OCI-LY1 (cell line): ENCODE data around the gene LRIG1.

ENCODE experiments used
- H2AFZ ChIP-seq: fragments of 200-600 bp; sonication (generic), shearing (Covaris generic); 2 replicates; pipeline ENCODE4 v1.6.0; 2014; ENCODE audit warnings: antibody characterized with exemption, mild to moderate bottlenecking, low read length
- H3F3A ChIP-seq: fragments of 200-600 bp; sonication (generic), shearing (Covaris generic); 2 replicates; pipeline ENCODE4 v1.6.0; 2014; ENCODE audit warnings: mild to moderate bottlenecking, antibody characterized with exemption, low read length, moderate library complexity; ENCODE audit not compliant: insufficient read depth
- H3K27ac ChIP-seq: fragments of 200-600 bp; sonication (generic); 2 replicates; pipeline ENCODE4 v1.5.1; 2014; ENCODE audit warnings: low read length, mixed run types, mild to moderate bottlenecking, low read depth; ENCODE audit not compliant: poor library complexity, severe bottlenecking
- H3K27me3 ChIP-seq: fragments of 200-600 bp; sonication (generic); 2 replicates; pipeline ENCODE4 v1.6.0; 2014; ENCODE audit warnings: antibody characterized with exemption, mild to moderate bottlenecking, low read length, moderate library complexity; ENCODE audit not compliant: insufficient read depth
- H3K36me3 ChIP-seq: fragments of 200-600 bp; sonication (generic); 2 replicates; pipeline ENCODE4 v1.6.1; 2014; ENCODE audit warnings: mild to moderate bottlenecking, antibody characterized with exemption, low read length, moderate library complexity, mixed read lengths; ENCODE audit not compliant: insufficient read depth
- H3K4me1 ChIP-seq: fragments of 200-600 bp; sonication (generic); 2 replicates; pipeline ENCODE4 v1.5.1; 2014; ENCODE audit warnings: mild to moderate bottlenecking, low read length, moderate library complexity; ENCODE audit not compliant: insufficient read depth, severe bottlenecking
- H3K4me2 ChIP-seq: fragments of 200-600 bp; sonication (generic), shearing (Covaris generic); 2 replicates; pipeline ENCODE4 v1.6.1; 2014; ENCODE audit warnings: low read length
- H3K4me3 ChIP-seq: fragments of 200-600 bp; sonication (generic); 2 replicates; pipeline ENCODE4 v1.5.1; 2014; ENCODE audit warnings: low read length, low read depth, mild to moderate bottlenecking, mixed read lengths; ENCODE audit not compliant: poor library complexity, severe bottlenecking
- H3K79me2 ChIP-seq: fragments of 200-600 bp; shearing (Covaris generic); 2 replicates; pipeline ENCODE4 v1.6.1; 2016; ENCODE audit warnings: mixed run types, low read length, mixed read lengths; ENCODE audit not compliant: insufficient read depth
- H3K9ac ChIP-seq: fragments of 200-600 bp; sonication (generic), shearing (Covaris generic); 2 replicates; pipeline ENCODE4 v1.6.1; 2014; ENCODE audit warnings: mild to moderate bottlenecking, low read length, mixed read lengths
- H3K9me2 ChIP-seq: fragments of 200-600 bp; sonication (generic), shearing (Covaris generic); 2 replicates; pipeline ENCODE4 v1.6.1; 2014; ENCODE audit warnings: low read depth, mild to moderate bottlenecking, low read length, mixed read lengths
- H3K9me3 ChIP-seq: fragments of 200-600 bp; shearing (Covaris generic); 2 replicates; pipeline ENCODE4 v1.6.1; 2014; ENCODE audit warnings: low read length, mixed read lengths
- H4K20me1 ChIP-seq: fragments of 200-600 bp; sonication (generic), shearing (Covaris generic); 2 replicates; pipeline ENCODE4 v1.6.0; 2016; ENCODE audit warnings: mild to moderate bottlenecking, low read length; ENCODE audit not compliant: insufficient read depth
- EZH2 ChIP-seq: fragments of 200-600 bp; sonication (generic), shearing (Covaris generic); IDR thresholded peaks from 2 replicates; pipeline ENCODE4 v1.8.0; 2017; ENCODE audit warnings: borderline replicate concordance, mixed run types, mild to moderate bottlenecking, antibody characterized with exemption, low read length, moderate library complexity, mixed read lengths
- TF ChIP-seq, protein P1 (sequence below): fragments of 200-600 bp; sonication (generic), shearing (Covaris generic); IDR thresholded peaks from 2 replicates; pipeline ENCODE4 v1.5.1; 2017; ENCODE audit warnings: mild to moderate bottlenecking, antibody characterized with exemption, low read length, moderate library complexity, mixed read lengths

Gene LRIG1

DNA sequence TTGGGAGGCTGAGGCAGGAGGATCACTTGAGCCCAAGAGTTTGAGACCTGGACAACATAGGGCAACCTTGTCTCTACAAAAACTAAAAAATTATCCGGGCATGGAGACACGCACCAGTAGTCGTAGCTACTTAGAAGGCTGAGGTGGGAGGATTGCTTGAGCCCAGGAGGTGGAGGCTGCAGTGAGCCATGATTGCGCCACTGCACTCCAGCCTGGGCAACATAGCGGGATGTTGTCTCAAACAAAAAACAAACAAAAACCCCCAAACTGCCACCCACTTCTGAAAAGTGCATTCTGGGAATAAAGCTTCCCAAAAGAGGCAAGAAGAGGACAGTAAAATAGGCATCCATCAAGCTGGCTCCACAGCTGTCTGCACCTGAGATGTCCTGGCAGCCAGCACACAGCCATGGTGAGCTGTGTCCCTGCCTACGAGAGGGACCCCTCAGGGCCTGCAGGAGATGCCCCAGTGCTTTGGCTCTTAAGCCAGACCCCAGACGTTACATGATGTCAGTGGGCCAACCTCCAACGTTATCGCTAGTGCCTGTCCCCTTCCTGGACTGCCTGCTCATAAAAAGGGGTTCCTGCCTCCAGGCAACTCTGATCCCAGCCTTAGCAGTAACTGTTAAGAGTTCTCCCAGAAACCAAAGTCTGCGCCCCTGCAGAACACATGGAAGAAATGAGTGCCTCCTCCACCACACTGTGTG lies 101.1 kb downstream of the LRIG1 start:
- TF ChIP-seq, protein P1, sequence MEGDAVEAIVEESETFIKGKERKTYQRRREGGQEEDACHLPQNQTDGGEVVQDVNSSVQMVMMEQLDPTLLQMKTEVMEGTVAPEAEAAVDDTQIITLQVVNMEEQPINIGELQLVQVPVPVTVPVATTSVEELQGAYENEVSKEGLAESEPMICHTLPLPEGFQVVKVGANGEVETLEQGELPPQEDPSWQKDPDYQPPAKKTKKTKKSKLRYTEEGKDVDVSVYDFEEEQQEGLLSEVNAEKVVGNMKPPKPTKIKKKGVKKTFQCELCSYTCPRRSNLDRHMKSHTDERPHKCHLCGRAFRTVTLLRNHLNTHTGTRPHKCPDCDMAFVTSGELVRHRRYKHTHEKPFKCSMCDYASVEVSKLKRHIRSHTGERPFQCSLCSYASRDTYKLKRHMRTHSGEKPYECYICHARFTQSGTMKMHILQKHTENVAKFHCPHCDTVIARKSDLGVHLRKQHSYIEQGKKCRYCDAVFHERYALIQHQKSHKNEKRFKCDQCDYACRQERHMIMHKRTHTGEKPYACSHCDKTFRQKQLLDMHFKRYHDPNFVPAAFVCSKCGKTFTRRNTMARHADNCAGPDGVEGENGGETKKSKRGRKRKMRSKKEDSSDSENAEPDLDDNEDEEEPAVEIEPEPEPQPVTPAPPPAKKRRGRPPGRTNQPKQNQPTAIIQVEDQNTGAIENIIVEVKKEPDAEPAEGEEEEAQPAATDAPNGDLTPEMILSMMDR = no peak
- TF ChIP-seq EZH2 = no peak
- Histone ChIP-seq H3F3A (no peaks in the 10 kb centered on the region), H3K9me3 (no peaks in the 10 kb centered on the region), H3K27ac (no peak overlapping the region), H3K36me3 (no peaks in the 10 kb centered on the region), H3K4me3 (no peak overlapping the region), H3K9ac (no peak overlapping the region), H3K79me2 (no peaks in the 10 kb centered on the region), H3K4me2 (no peak overlapping the region), H3K4me1 (no peaks in the 10 kb centered on the region), H3K9me2 (no peaks in the 10 kb centered on the region), H2AFZ (no peak overlapping the region), H4K20me1 (no peaks in the 10 kb centered on the region), H3K27me3 (no peaks in the 10 kb centered on the region)

DNA sequence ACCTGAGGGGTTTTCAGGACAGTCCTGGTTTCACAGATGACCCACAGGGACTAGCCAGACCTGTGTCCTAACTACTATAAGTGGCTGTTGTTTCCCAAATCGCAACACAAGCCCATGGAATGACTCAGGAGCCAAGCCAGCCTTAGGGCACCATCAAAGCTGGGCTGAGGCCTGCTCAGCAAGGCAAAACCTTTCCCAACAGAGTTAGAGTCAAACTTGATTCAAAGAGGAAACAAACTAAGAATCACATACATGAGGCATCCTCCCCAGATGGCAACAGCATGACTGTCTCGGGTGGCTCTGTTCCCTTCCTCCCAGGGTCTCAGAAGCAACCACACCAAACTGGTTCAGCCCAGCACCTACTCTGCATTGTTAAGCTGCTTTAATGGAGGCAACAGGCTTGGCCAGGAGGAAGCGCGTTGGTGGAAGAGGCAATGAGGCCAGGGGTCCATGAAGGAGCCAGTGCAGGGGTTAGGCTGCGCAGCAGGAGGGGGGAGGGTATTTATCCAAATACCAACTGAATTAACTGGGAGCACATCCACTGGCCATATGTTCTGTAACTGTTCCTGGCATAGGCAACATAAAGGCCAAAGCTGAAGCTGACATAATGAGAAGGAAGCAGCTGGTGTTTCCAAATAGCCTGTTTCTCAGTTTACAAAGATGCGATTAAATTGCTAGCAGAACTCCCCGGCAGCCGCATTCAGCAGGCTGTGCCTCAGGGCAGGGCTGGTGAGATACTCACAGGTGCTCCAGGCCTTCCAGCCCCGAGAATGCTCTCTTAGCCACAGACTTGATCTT lies 102.4 kb downstream of the LRIG1 start:
- no peak overlapping the region for H3K4me2 ChIP-seq
- no peak for TF ChIP-seq EZH2
- TF ChIP-seq, protein P1 = no peak
- H3K27me3 ChIP-seq = no peaks in the 10 kb centered on the region
- H2AFZ ChIP-seq = no peak overlapping the region
- no peak overlapping the region for H3K27ac ChIP-seq
- no peak overlapping the region for H3K9ac ChIP-seq
- no peaks in the 10 kb centered on the region for H3K36me3 ChIP-seq
- H3K4me1 ChIP-seq = peaks cover 12% of the 10 kb centered on the region
- H3K9me2 ChIP-seq = no peaks in the 10 kb centered on the region
- no peaks in the 10 kb centered on the region for H4K20me1 ChIP-seq
- H3K4me3 ChIP-seq = no peak overlapping the region
- no peaks in the 10 kb centered on the region for H3F3A ChIP-seq
- no peaks in the 10 kb centered on the region for H3K79me2 ChIP-seq
- no peaks in the 10 kb centered on the region for H3K9me3 ChIP-seq

DNA sequence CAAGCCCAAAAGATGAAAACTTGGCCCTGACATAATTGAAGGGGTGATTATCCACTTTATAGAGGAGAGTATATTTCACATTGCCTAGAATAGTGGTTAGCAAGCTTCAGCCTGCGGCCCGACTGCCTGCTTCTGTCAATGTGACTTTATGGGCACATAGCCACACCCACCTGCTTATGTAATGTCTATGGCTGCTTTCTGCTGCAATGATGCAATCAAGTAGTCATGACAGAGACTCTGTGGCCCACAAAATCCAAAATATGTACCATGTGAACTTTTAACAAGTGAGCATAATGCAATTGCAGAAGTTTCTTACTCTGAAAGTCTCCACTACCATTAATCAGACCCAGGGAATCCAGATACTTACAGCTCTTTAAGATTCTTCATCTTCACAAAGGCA lies 103.1 kb downstream of the LRIG1 start:
- Histone ChIP-seq H3K4me2 (no peak overlapping the region), H3K4me3 (no peak overlapping the region), H2AFZ (no peak overlapping the region), H3F3A (no peaks in the 10 kb centered on the region), H3K9me2 (no peaks in the 10 kb centered on the region), H3K27me3 (no peaks in the 10 kb centered on the region), H3K36me3 (no peaks in the 10 kb centered on the region), H3K9me3 (no peaks in the 10 kb centered on the region), H3K9ac (no peak overlapping the region), H3K4me1 (peaks cover 19% of the 10 kb centered on the region), H4K20me1 (no peaks in the 10 kb centered on the region), H3K79me2 (no peaks in the 10 kb centered on the region), H3K27ac (no peak overlapping the region)
- TF ChIP-seq EZH2 = no peak
- TF ChIP-seq, protein P1 = no peak
